Dedifferentiated amniotic fluid mesenchymal stem cell (primary cell): ENCODE data around the gene GNB1.
"Not testable (repeated sequence)": the region's sequence is repeated elsewhere in the genome, so short reads cannot be mapped to it uniquely, and the experiment has no call there.

ENCODE experiments used
- DNase-seq: peaks from one replicate; pipeline ENCODE4 v3.0.0-alpha.2; 2016; ENCODE audit errors: extremely low spot score

GNB1 gene

DNA sequence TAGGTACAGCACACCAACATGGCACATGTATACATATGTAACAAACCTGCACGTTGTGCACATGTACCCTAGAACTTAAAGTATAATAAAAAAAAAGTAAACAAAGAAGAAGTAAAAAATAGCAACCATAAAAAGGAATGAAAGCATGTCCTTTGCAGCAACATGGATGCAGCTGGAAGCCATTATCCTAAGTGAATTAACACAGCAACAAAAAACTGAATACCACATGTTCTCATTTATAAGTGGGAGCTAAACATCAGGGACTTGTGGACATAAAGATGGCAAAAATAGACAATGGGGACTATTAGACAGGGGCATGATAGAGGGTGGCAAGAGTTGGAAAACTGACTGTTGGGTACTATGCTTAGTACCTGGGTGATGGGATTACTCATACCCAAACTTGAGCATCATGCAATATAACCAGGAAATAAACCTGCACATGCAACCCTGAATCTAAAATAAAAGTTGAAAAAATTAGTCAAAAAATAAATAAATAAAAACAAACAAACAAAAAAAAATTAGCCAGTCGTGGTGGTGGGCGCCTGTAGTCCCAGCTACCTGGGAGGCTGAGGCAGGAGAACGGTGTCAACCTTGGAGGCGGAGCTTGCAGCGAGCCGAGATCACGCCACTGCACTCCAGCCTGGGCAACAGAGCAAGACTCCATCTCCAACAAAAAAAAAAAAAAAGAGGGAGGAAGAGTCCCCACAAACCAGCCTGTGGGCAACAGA lies 30.8 kb downstream of the GNB1 start:
- not testable (repeated sequence) for DNase-seq

GRCh38 chr1:1858382-1859086 lies 32.4 kb downstream of the GNB1 start:
- DNase-seq: peak; percentile 93

DNA sequence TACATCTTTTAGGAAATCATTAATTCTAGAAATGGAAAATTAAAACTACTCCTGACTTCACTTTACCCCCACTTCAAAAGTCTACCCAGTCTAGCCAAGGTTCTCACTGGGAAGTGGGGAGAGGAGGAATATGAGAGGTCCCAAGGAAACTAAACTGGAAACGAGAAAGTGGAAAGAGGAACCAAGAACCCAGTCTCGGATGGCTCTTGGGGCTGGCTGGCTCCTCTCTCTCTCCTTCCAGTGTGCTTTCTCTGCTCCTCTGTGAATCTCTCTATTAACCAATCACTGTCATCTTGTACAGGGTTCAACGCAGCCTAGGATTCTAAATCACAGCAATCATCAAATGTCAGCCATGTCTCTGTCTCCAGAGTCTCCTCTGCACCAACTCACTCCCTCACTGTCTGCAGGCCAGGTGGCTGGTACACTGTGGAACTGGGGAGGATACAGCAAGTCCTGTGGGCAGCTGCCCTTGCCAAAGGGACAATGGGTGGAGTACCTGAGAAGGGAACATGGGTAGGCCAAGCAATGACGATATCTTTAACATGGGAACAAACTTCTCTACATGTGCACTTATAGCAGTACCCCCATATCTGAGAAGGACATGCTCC lies 33.7 kb downstream of the GNB1 start:
- no peak for DNase-seq

DNA sequence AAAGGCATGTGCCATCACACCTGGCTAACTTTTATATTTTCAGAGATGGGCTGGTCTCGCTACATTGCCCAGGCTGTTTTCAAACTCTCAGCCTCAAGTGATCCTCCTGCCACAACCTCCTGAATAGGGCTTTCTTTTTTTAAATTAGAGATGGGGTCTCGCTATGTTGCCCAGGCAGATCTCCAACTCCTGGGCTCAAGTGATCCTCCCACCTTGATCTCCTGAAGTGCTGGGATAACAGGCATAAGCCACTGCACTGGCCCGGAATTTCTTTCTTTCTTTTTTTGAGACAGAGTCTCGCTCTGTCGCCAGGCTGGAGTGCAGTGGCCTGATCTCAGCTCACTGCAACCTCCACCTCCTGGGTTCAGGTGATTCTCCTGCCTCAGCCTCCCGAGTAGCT lies 34.7 kb downstream of the GNB1 start:
- DNase-seq: not testable (repeated sequence)

GRCh38 chr1:1853593-1854257 lies 37.2 kb downstream of the GNB1 start:
- no peak for DNase-seq

GRCh38 chr1:1852619-1853414 lies 38.1 kb downstream of the GNB1 start:
- DNase-seq: no peak

- no peak for DNase-seq
Observed at GRCh38 chr1:1847890-1848289, 43.0 kb downstream of the GNB1 start.

- no peak for DNase-seq
Observed at GRCh38 chr1:1847061-1847850, 43.6 kb downstream of the GNB1 start.

GRCh38 chr1:1846386-1846918 lies 44.4 kb downstream of the GNB1 start:
- no peak for DNase-seq

DNA sequence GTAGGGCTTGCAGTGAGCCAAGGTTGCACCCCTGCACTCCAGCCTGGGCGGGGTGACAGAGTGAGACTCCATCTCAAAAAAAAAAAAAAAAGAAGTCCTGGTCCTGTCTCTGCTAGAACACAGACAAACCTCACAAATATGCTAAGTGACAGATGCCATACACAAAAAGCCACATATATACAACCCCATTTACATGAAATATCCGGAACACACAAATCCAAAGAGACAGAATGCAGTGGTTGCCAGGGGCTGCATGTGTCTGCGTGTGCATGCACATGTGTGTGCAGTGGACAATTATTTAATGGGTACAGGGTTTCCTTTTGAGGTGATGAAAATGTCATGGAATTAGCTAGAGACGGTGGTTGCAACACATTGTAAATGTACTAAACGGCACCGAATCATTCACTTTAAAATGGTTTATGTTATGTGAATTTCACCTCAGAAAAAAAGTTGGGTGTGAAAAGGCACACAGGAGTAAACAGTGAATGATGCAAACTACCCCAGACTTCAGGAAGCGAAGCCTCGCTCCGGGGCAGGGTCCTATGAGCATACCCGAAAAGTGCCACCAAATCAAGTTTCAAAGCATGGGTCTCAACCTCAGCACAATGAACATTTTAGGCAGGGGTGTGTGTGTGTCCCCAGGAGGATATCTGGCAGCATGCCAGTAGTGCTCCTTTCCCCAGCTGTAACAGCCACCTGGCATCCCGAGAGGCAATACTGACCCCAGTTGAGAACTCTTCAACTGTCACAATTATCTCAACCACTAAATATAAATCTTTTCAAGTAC lies 48.3 kb downstream of the GNB1 start:
- DNase-seq: no peak

GRCh38 chr1:1841575-1841995 lies 49.3 kb downstream of the GNB1 start:
- DNase-seq: no peak

DNA sequence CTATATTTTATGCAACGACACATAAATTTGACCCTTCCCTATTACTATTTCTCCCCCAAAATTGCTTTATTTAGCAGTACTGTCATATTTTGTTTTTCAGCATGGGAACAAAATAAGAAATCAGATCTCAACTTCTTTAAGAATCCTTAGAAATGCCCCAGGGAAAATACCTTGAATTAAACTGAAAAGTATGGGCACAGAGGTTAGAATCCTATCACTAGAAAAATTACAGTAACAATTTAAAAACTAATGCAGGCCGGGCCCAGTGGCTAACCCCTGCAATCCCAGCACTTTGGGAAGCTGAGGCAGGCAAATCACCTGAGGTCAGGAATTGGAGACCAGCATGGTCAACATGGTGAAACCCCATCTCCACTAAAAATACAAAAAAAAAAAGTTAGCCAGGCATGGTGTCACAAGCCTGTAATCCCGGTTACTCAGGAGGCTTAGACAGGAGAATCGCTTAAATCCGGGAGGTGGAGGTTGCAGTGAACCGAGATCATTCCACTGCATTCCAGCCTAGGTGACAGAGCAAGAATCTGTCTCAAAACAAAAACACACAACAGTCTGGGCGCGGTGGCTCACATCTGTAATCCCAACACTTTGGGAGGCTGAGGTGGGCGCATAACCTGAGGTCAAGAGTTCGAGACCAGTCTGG lies 51.4 kb downstream of the GNB1 start:
- no peak for DNase-seq

DNA sequence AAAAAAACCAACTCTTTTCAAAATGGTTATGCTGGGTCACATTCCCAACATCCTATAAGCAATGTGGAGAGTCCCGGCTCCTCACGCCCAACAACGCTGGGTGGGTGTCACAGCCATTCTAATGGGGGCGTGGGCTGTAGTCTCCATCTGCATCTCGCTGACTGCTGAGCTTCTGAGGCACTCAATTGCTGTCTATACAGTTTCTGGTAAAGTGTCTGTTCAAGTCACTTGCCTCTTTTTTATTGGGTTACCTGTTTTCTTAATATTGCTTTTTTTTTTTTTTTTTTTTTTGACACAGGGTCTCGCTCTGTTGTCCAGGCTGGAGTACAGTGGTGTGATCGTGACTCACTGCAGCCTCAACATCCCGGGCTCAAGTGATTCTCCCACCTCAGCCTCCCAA lies 54.8 kb downstream of the GNB1 start:
- no peak for DNase-seq

DNA sequence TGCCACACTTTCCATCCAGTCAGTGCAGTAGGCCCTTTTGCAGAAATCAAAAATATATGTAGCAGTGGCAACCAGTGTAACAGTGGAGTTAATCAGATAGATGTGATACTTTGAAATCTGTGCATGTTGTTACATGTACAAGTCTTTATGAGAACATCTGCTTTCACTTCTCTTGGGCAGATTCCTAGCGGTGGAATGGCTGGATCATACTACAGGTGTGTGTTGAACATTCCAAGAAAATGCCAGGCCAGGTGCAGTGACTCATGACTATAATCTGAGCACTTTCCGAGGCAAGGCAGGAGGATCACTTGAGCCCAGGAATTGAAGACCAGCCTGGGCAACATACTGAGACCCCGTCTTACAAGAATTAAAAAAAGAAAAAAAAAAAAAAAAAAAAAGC lies 55.3 kb downstream of the GNB1 start:
- DNase-seq: no peak

DNA sequence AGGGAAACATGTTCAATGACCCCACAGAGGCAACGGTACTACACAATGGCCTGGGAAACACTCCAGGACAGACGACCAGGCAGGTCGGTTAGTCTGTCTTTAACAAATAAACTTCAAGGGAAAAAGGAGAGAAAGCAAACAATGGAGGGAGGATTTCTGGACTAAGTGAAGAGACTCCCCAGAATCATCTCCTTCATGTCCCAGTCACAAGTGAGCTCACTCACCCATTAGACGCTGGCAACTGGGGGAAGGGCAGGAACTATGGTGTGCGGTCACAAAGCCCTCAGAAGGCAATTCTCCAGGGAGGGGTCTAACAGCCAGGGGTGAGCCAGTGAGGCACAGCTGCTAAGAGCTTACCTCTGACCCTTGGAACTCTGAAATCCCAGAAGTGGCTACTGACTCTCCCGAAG lies 57.0 kb downstream of the GNB1 start:
- no peak for DNase-seq

GRCh38 chr1:1833456-1833855 lies 57.4 kb downstream of the GNB1 start:
- DNase-seq: no peak

DNA sequence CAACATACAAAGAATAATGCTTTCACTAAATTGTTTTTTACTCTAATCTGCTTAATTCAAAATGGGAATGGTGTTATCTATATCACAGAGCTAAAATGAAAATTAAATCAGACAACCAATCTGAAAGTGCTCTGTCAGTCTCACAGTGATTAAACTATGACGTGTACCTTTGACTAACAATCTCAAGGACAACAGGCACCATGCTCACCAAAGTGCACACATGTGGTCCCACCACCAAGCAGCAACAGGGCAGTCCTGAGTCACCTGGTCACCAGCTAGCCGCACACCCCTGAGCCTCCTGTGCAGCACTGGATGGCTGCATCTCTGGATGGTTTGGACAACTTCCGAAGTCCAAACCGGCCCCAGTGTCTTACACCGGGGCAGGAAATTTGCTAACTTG lies 58.1 kb downstream of the GNB1 start:
- DNase-seq: no peak

- no peak for DNase-seq
Observed at GRCh38 chr1:1832166-1832565, 58.7 kb downstream of the GNB1 start.
